ENCODE results near the gene PHEX.

DNA sequence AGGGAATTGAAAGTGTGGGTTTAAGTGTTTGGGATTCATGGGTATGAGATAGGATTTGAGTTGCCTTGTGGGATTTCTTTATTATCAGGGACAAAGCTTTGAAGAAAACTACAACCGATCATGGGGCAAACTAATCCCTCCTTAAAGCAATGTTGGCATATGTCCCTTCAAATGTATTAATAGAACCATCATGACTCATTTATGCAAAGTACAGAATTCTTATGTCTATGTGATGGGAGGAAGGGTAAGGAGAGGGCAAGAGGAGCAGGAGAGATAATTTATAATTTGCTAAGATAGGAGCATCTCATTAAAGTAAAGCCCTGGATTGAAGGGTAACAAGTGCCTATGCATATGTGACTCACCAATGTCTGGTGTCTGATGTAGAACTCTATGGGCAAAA, 94.2 kb downstream of the PHEX start:
- TF ChIP-seq, protein P1, sequence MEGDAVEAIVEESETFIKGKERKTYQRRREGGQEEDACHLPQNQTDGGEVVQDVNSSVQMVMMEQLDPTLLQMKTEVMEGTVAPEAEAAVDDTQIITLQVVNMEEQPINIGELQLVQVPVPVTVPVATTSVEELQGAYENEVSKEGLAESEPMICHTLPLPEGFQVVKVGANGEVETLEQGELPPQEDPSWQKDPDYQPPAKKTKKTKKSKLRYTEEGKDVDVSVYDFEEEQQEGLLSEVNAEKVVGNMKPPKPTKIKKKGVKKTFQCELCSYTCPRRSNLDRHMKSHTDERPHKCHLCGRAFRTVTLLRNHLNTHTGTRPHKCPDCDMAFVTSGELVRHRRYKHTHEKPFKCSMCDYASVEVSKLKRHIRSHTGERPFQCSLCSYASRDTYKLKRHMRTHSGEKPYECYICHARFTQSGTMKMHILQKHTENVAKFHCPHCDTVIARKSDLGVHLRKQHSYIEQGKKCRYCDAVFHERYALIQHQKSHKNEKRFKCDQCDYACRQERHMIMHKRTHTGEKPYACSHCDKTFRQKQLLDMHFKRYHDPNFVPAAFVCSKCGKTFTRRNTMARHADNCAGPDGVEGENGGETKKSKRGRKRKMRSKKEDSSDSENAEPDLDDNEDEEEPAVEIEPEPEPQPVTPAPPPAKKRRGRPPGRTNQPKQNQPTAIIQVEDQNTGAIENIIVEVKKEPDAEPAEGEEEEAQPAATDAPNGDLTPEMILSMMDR (IDR thresholded peaks at IDR 0.05): no peak
- no peak for TF ChIP-seq EP300 (IDR thresholded peaks at IDR 0.05)

All from sigmoid colon (tissue), 4 donors.